Measurements from ENCODE around the gene NFE2L1. TPM values are rescaled to one million over a fixed set of nuclear protein-coding genes. Genes with fewer than 3 reads are reported as not detected.

The NFE2L1 gene
- polyA plus RNA-seq, 1 of the 3 experiments (the other 2 are of a cell fraction): 159 TPM

GRCh38 chr17:48068491-48068961 is 20.4 kb downstream of the NFE2L1 start:
- Histone ChIP-seq H3K9ac (no peak overlapping the region), H4K20me1 (ENCODE audit: insufficient read depth) (peaks cover 5% of the 10 kb centered on the region; the same call in 1 of the 2 replicates), H3K27ac (ENCODE audit: low read depth in 2 of 2, low read length in 1 of 2) (0 out of 4 replicates have a peak overlapping the region, but pooled peaks of 1 of the 2 experiments have one; percentile 10), H3K4me1 (ENCODE audit: control insufficient read depth in 1 of 2, insufficient read depth in 2 of 2, low read depth in 1 of 2, low read length in 1 of 2) (no peaks in the 10 kb centered on the region; a peak in 2 of 4 replicates), H3K4me3 (ENCODE audit: low read depth in 2 of 2, low read length in 1 of 2) (no peak overlapping the region), H3K36me3 (replicated peaks in 1 of 2; ENCODE audit: control insufficient read depth in 1 of 2, insufficient read depth in 2 of 2, low read length in 1 of 2) (peaks cover 71 to 91% of the 10 kb centered on the region in 2 experiments), H3K9me2 (no peaks in the 10 kb centered on the region), H3F3A (replicated peaks; ENCODE audit: insufficient read depth) (peaks cover 59% of the 10 kb centered on the region), H3K4me2 (no peak overlapping the region), H3K9me3 (no peaks in the 10 kb centered on the region), H2AFZ (ENCODE audit: low read depth) (no peak overlapping the region), H3K27me3 (ENCODE audit: insufficient read depth) (no peaks in the 10 kb centered on the region), H3K79me2 (ENCODE audit: insufficient read depth) (peaks cover 59% of the 10 kb centered on the region)
- TF ChIP-seq RCOR1 (IDR thresholded peaks at IDR 0.05; ENCODE audit: low read length) (no peak), RFX5 (IDR thresholded peaks at IDR 0.05; ENCODE audit: low read length) (no peak), MAX (IDR thresholded peaks at IDR 0.05; ENCODE audit: low read depth) (no peak), TEAD4 (IDR thresholded peaks at IDR 0.05; ENCODE audit: borderline replicate concordance, insufficient read depth) (no peak), CTCF (IDR thresholded peaks at IDR 0.05) (peak; percentile 62), TAF1 (IDR thresholded peaks at IDR 0.05; ENCODE audit: borderline replicate concordance, low read depth, low read length) (no peak), REST (IDR thresholded peaks at IDR 0.05; ENCODE audit: low read depth, low read length) (no peak), RAD21 (IDR thresholded peaks at IDR 0.05; ENCODE audit: low read length) (0 out of 2 replicates have a peak, but pooled peaks have one; percentile 7), GABPA (IDR thresholded peaks at IDR 0.05; ENCODE audit: low read depth) (no peak), RXRA (IDR thresholded peaks at IDR 0.05; ENCODE audit: borderline replicate concordance, low read depth) (no peak)
- DNase-seq: no peak
- ChIA-PET CTCF (interaction anchor here (0.6 to 44.3 kb wide), 17 partner anchors 11 to 90 kb away, joined by 3 to 1200 read pairs (median 4); partner anchors contain the start of genes CBX1, COPZ2 and NFE2L1), POLR2A (interaction anchor here (0.8 to 1.5 kb wide), 5 partner anchors 9 to 42 kb away, joined by 3 to 9 read pairs (median 4); partner anchors contain the start of gene NFE2L1)
- 74% methylated on average over 3 of the region's 3 CpGs for WGBS (ENCODE audit: low lambda C conversion rate)

GRCh38 chr17:48070195-48070594 is 22.0 kb downstream of the NFE2L1 start:
- Histone ChIP-seq H3K27me3 (ENCODE audit: insufficient read depth) (no peaks in the 10 kb centered on the region), H3K9ac (no peak overlapping the region), H2AFZ (ENCODE audit: low read depth) (no peak overlapping the region), H3K9me2 (no peaks in the 10 kb centered on the region), H3K36me3 (replicated peaks in 1 of 2; ENCODE audit: control insufficient read depth in 1 of 2, insufficient read depth in 2 of 2, low read length in 1 of 2) (peaks cover 70 to 93% of the 10 kb centered on the region in 2 experiments), H3K79me2 (ENCODE audit: insufficient read depth) (peaks cover 53% of the 10 kb centered on the region), H3K27ac (ENCODE audit: low read depth in 2 of 2, low read length in 1 of 2) (no peak overlapping the region), H3F3A (replicated peaks; ENCODE audit: insufficient read depth) (peaks cover 62% of the 10 kb centered on the region), H3K4me1 (ENCODE audit: control insufficient read depth in 1 of 2, insufficient read depth in 2 of 2, low read depth in 1 of 2, low read length in 1 of 2) (no peaks in the 10 kb centered on the region; a peak in 1 of 4 replicates), H3K4me3 (ENCODE audit: low read depth in 2 of 2, low read length in 1 of 2) (no peak overlapping the region), H4K20me1 (ENCODE audit: insufficient read depth) (peaks cover 13% of the 10 kb centered on the region; the same call in 1 of the 2 replicates), H3K9me3 (no peaks in the 10 kb centered on the region), H3K4me2 (no peak overlapping the region)
- ChIA-PET CTCF (interaction anchor here (1.1 to 44.3 kb wide), 4 partner anchors 9 to 61 kb away, joined by 4 to 1200 read pairs (median 22); partner anchors contain the start of gene COPZ2), POLR2A (no interaction called here)
- WGBS (ENCODE audit: low lambda C conversion rate): 71% methylated on average over 2 of the region's 2 CpGs
- TF ChIP-seq CHD2 (IDR thresholded peaks at IDR 0.05; ENCODE audit: low read length, partially characterized antibody) (no peak), TAF1 (IDR thresholded peaks at IDR 0.05; ENCODE audit: borderline replicate concordance, low read depth, low read length) (no peak), NFIC (IDR thresholded peaks at IDR 0.05; ENCODE audit: borderline replicate concordance) (no peak), SIN3A (IDR thresholded peaks at IDR 0.05; ENCODE audit: borderline replicate concordance, low read depth, low read length) (no peak), MAX (IDR thresholded peaks at IDR 0.05; ENCODE audit: low read depth) (no peak), FOSL2 (IDR thresholded peaks at IDR 0.05; ENCODE audit: borderline replicate concordance, low read depth) (no peak), FOXM1 (IDR thresholded peaks at IDR 0.05; ENCODE audit: low read depth) (no peak), ZBTB33 (IDR thresholded peaks at IDR 0.05; ENCODE audit: borderline replicate concordance, low read depth) (no peak), RFX5 (IDR thresholded peaks at IDR 0.05; ENCODE audit: low read length) (no peak), SMC3 (IDR thresholded peaks at IDR 0.05; ENCODE audit: low read depth, low read length) (no peak), MEF2A (IDR thresholded peaks at IDR 0.05; ENCODE audit: borderline replicate concordance, low read depth) (no peak)
- no peak for DNase-seq

All from SK-N-SH (cell line).